Measurements from ENCODE around the gene C11orf86. TPM values are rescaled to one million over a fixed set of nuclear protein-coding genes. Genes with fewer than 3 reads are reported as not detected.

The C11orf86 gene
- total and polyA plus RNA-seq, 2 experiments from 2014 or later = 0.21 to 0.74 TPM

DNA sequence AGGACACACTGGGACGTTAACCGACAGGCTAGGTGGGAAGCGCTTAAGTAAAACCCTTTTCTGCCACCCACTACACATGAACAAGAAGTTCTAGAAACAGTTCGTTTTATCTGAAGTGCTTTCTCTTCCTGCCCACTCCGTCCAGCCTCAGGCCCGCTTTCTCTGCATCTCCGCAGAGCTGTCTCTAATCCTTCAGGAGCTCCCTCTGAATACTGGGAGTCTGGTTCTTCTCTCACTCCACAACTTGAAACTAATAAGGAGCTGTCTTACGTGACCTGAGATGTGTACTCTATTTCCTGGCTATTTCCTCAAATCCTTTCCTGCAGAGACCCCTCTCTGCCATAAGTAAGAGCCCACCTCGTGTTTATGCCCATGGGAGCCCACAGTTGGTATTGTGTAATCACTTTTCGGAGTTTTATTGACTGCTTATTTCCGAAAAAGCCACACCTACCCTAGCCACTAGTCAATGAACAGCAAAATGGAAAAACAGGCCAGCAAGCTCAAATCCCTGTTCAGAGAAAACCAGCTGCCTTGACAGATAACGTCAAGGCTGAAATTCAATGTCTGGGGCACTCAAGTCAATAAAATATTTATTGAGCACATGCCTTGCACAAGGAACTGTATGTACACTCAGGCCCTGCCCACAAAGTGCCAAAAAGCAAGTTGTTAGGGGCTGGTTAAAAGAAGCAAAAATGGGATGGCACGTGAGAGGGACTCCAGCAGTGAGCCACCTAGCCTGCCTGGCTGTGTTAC is 21.8 kb upstream of the C11orf86 start:
- Histone ChIP-seq H2AFZ (no peak overlapping the region), H3K4me2 (no peak overlapping the region), H3K27me3 (ENCODE audit: insufficient read depth) (no peaks in the 10 kb centered on the region), H3K9me2 (ENCODE audit: insufficient read depth) (no peaks in the 10 kb centered on the region), H3K36me3 (ENCODE audit: insufficient read depth) (no peaks in the 10 kb centered on the region), H3K4me3 (no peak overlapping the region), H4K20me1 (replicated peaks; ENCODE audit: insufficient read depth) (no peaks in the 10 kb centered on the region), H3K27ac (ENCODE audit: low read depth) (no peak overlapping the region), H3K4me1 (ENCODE audit: insufficient read depth) (peaks cover 14% of the 10 kb centered on the region; the same call in 1 of the 2 replicates), H3K79me2 (replicated peaks; ENCODE audit: insufficient read depth) (0 out of 2 replicates have a peak, but pooled peaks cover 7% of the 10 kb centered on the region), H3F3A (replicated peaks; ENCODE audit: low read depth) (peaks cover 8% of the 10 kb centered on the region; the same call in 1 of the 2 replicates)
- Mint-ChIP-seq H3K27ac (no peak overlapping the region), H3K9me3 (no peaks in the 10 kb centered on the region), H3K27me3 (ENCODE audit: insufficient read depth, low read depth, poor library complexity) (peaks cover 6% of the 10 kb centered on the region), H3K4me1 (peaks cover 35% of the 10 kb centered on the region), H3K36me3 (ENCODE audit: low read depth) (peaks cover 3% of the 10 kb centered on the region; the same call in 1 of the 3 replicates), H3K4me3 (no peak overlapping the region)
- TF ChIP-seq ZNF114 (CRISPR knock-in tag; IDR thresholded peaks at IDR 0.05) (no peak), ZNF331 (CRISPR knock-in tag; IDR thresholded peaks at IDR 0.05; ENCODE audit: low read depth) (no peak), JUNB (IDR thresholded peaks at IDR 0.05; ENCODE audit: unreplicated experiment) (no peak), EZH2phosphoT487 (IDR thresholded peaks at IDR 0.05; ENCODE audit: unreplicated experiment) (no peak), EZH2 (IDR thresholded peaks at IDR 0.05; ENCODE audit: low read depth, unreplicated experiment) (no peak), POLR2AphosphoS5 (IDR thresholded peaks at IDR 0.05; ENCODE audit: low read depth) (no peak), STAT1 (IDR thresholded peaks at IDR 0.05; ENCODE audit: unreplicated experiment) (no peak)
- TF ChIP-seq, protein P1, sequence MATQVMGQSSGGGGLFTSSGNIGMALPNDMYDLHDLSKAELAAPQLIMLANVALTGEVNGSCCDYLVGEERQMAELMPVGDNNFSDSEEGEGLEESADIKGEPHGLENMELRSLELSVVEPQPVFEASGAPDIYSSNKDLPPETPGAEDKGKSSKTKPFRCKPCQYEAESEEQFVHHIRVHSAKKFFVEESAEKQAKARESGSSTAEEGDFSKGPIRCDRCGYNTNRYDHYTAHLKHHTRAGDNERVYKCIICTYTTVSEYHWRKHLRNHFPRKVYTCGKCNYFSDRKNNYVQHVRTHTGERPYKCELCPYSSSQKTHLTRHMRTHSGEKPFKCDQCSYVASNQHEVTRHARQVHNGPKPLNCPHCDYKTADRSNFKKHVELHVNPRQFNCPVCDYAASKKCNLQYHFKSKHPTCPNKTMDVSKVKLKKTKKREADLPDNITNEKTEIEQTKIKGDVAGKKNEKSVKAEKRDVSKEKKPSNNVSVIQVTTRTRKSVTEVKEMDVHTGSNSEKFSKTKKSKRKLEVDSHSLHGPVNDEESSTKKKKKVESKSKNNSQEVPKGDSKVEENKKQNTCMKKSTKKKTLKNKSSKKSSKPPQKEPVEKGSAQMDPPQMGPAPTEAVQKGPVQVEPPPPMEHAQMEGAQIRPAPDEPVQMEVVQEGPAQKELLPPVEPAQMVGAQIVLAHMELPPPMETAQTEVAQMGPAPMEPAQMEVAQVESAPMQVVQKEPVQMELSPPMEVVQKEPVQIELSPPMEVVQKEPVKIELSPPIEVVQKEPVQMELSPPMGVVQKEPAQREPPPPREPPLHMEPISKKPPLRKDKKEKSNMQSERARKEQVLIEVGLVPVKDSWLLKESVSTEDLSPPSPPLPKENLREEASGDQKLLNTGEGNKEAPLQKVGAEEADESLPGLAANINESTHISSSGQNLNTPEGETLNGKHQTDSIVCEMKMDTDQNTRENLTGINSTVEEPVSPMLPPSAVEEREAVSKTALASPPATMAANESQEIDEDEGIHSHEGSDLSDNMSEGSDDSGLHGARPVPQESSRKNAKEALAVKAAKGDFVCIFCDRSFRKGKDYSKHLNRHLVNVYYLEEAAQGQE (IDR thresholded peaks at IDR 0.05; ENCODE audit: unreplicated experiment) = no peak
- TF ChIP-seq, protein P2, sequence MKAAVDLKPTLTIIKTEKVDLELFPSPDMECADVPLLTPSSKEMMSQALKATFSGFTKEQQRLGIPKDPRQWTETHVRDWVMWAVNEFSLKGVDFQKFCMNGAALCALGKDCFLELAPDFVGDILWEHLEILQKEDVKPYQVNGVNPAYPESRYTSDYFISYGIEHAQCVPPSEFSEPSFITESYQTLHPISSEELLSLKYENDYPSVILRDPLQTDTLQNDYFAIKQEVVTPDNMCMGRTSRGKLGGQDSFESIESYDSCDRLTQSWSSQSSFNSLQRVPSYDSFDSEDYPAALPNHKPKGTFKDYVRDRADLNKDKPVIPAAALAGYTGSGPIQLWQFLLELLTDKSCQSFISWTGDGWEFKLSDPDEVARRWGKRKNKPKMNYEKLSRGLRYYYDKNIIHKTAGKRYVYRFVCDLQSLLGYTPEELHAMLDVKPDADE (IDR thresholded peaks at IDR 0.05) = no peak
- DNase-seq (ENCODE audit: low spot score) (no peak), ATAC-seq (no peak)

DNA sequence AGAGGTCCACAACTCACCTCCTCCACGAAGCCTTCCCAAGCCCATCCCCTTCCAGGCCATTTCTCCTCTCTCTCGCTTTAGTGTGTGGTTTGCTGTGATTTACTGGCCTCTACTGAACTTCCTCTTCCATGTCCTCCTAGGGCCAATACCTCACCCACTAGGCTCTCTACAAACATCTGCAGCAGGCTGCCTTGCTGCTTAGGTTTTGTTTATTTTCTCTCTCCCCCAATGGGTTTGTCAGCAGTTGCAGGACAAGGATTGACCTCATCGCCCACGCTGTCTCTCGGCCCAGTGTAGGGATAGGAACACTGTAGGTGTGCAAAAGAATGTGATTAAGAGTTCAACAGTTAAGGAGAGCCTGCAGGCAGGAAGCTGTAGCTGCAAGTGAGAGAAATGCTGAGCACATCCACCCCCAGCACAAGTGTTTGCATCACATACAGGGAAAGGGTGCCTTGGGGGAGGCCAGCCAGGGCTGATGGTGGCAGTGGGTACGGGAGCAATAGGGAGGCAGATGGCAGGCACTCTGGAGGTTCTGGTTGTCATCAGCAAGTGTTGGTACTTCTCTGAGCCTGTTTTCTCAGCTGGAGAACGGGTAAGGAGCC is 18.3 kb upstream of the C11orf86 start:
- H2AFZ ChIP-seq = no peak overlapping the region

More for the DNA sequence above, 18.3 kb upstream of the C11orf86 start:
- Histone ChIP-seq H4K20me1 (replicated peaks; ENCODE audit: insufficient read depth) (no peaks in the 10 kb centered on the region), H3K4me3 (peak overlapping the region; percentile 75; the same call in 1 of the 2 replicates), H3K27ac (ENCODE audit: low read depth) (peak overlapping the region; percentile 85), H3K79me2 (replicated peaks; ENCODE audit: insufficient read depth) (0 out of 2 replicates have a peak, but pooled peaks cover 7% of the 10 kb centered on the region), H3K36me3 (ENCODE audit: insufficient read depth) (no peaks in the 10 kb centered on the region), H3K27me3 (ENCODE audit: insufficient read depth) (no peaks in the 10 kb centered on the region), H3F3A (replicated peaks; ENCODE audit: low read depth) (peaks cover 14% of the 10 kb centered on the region), H3K4me1 (ENCODE audit: insufficient read depth) (peaks cover 11% of the 10 kb centered on the region; the same call in 1 of the 2 replicates), H3K4me2 (peak overlapping the region; percentile 83), H3K9me2 (ENCODE audit: insufficient read depth) (no peaks in the 10 kb centered on the region)
- Mint-ChIP-seq H3K9me3 (no peaks in the 10 kb centered on the region), H3K36me3 (ENCODE audit: low read depth) (peaks cover 3% of the 10 kb centered on the region; the same call in 1 of the 3 replicates), H3K4me1 (peaks cover 32% of the 10 kb centered on the region), H3K27me3 (ENCODE audit: insufficient read depth, low read depth, poor library complexity) (peaks cover 16% of the 10 kb centered on the region), H3K4me3 (peak overlapping the region; percentile 85), H3K27ac (peak overlapping the region; percentile 80)
- TF ChIP-seq, protein P2 (IDR thresholded peaks at IDR 0.05) = no peak
- TF ChIP-seq, protein P3, sequence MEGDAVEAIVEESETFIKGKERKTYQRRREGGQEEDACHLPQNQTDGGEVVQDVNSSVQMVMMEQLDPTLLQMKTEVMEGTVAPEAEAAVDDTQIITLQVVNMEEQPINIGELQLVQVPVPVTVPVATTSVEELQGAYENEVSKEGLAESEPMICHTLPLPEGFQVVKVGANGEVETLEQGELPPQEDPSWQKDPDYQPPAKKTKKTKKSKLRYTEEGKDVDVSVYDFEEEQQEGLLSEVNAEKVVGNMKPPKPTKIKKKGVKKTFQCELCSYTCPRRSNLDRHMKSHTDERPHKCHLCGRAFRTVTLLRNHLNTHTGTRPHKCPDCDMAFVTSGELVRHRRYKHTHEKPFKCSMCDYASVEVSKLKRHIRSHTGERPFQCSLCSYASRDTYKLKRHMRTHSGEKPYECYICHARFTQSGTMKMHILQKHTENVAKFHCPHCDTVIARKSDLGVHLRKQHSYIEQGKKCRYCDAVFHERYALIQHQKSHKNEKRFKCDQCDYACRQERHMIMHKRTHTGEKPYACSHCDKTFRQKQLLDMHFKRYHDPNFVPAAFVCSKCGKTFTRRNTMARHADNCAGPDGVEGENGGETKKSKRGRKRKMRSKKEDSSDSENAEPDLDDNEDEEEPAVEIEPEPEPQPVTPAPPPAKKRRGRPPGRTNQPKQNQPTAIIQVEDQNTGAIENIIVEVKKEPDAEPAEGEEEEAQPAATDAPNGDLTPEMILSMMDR (conservative IDR thresholded peaks at IDR 0.05; ENCODE audit: low read depth in 2 of 2) = peak in 1 of 2 experiments; percentile 9; a peak in 1 of 4 replicates
- no peak for TF ChIP-seq JUNB (IDR thresholded peaks at IDR 0.05; ENCODE audit: unreplicated experiment)
- ATAC-seq (peak; percentile 1), DNase-seq (ENCODE audit: low spot score) (peak; percentile 52)
